ENCODE data around the gene ETV4. TPM values are rescaled to one million over a fixed set of nuclear protein-coding genes. Genes with fewer than 3 reads are reported as not detected.

ETV4 gene
- total RNA-seq, 2 donors from 2014 or later, result 0.48 to 1.3 TPM

Other genes with a start within 250 kb of the ETV4 start
- gene ARL4D, start 147.3 kb downstream of the ETV4 start, total RNA-seq, result 10 to 100 TPM; 16.1 to 24.3 TPM
- 10 to 100 TPM; 35.2 to 45.2 TPM for gene DHX8, start 62.4 kb downstream of the ETV4 start, total RNA-seq
- gene MEOX1, start 115.6 kb upstream of the ETV4 start, total RNA-seq, result 1 to 10 TPM; 6.7 to 7.7 TPM
- gene SOST, start 212.5 kb upstream of the ETV4 start, total RNA-seq, result not detected
- gene DUSP3, start 232.6 kb upstream of the ETV4 start, total RNA-seq, result 100 to 1,000 TPM; 169 to 172 TPM
- not detected for gene CFAP97D1, start 234.1 kb upstream of the ETV4 start, total RNA-seq

All from posterior vena cava (tissue), 2 donors.